HG02852 (cell line): ENCODE measurements around the gene CCNJL.
A peak's percentile ranks its signal among the peaks of the same experiment; 100 is the strongest.
"Not testable (repeated sequence)": the region's sequence is repeated elsewhere in the genome, so short reads cannot be mapped to it uniquely, and the experiment has no call there.

Source experiments
- ATAC-seq: cut with Tn5 transposase; IDR thresholded peaks from one replicate; pipeline ENCODE4 v1.9.1; 2021; ENCODE audit warnings: mild to moderate bottlenecking, moderate library complexity; ENCODE audit not compliant: unreplicated experiment

CCNJL gene

DNA sequence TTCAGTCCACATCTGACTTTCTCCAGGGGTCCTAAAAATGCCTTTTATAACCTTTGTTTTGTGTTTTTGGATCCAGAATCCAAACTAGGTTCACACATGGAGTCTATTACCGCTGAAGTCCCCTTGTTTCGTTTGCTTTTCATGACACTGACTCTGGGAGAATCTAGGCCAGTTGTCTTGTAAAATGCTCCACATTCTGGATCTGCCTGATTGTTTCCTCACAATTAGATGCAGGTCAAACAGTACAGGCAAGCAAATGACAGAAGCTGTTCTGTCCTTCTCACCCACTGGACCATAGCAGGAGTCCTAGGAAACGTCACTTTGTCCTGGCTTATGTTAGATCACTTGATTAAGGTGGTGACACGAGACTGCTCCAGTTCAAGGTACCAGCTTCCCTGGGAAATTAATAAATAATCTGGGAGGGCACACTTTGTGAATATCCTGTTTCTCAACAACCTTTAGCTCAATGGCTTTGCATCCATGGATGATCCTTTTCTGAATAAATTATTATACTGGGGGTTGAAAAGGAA, 49.0 kb downstream of the CCNJL start:
- ATAC-seq, result no peak

- ATAC-seq, result no peak
These were observed 50.0 kb downstream of the CCNJL start for GRCh38 chr5:160262151-160263074.

- peak; percentile 73 for ATAC-seq
These were observed 51.2 kb downstream of the CCNJL start for GRCh38 chr5:160260881-160261815.

DNA sequence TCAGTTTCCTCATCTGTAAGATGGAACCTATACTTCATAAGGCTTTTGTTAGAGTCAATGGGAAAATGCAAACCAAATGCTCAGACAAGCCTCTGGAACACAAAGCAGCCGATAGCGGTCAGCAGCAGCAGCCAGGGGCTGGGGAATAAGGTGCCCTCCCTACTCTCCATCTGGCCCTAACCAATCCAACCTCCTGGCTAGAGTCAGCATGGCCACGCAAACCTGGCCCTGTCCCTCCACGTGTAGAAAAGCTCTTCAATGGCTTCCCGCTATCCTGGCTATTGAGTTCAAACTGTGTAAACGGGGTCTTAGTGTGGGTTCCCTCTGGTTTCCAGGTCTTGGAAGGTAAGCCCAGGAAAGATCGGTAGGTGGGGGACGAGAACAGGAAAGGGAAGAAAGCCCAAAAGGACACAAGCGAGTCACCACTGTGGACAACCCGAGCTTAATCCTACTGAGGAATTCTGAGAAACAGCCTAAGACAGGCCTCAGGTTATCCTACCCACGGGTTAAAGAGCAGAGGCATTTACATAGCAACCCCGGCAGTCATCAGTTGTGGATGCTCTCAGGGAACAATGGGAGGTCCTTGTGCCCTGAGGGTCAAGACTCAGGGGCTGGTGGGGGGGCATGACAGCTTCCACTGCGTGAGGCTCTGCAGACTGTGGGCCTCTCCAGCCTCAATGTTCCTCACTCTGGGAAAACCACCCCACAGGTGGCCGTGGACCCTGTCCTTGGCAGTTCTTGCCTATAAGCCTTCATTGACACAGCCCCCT, 52.2 kb downstream of the CCNJL start:
- no peak for ATAC-seq

DNA sequence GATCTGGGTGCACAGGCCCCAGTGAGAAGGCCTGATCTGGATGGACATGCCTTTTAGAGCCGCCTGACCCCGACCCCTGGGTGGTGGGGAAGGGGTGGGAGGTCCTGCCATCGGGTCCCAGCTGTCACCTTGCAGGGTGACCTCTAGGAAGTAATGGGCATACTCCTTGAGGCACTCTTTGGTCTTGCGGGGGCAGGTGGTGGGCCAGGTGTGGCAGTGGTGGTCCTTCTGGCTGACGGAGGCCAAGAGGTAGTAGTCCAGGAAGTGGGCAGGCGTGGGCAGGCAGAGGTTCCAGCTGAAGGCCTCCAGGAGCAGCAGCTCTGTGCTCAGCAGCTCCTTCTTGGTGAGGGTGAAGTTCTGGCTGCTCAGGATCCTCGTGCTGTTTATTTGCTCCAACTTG, 53.0 kb downstream of the CCNJL start:
- no peak for ATAC-seq

DNA sequence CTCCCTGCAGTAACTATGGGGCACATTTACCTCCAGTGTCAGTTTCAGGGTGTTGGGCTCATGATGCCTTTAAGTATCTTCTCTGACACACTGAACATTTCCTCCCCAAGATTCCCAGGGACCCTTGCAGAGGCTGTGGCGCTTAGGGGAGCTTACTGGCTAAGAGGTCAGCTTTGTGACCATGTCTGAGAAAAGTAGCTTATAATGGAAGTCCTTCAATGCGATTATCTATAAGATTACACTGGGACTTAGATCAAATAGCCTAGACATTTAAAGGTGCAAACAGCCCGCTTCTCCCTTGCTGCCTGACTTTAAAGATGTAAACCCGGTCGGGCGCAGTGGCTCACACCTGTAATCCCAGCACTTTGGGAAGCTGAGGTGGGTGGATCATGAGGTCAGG, 57.7 kb downstream of the CCNJL start:
- no peak for ATAC-seq

- ATAC-seq, result no peak
These were observed 58.9 kb downstream of the CCNJL start for GRCh38 chr5:160253441-160253840.

DNA sequence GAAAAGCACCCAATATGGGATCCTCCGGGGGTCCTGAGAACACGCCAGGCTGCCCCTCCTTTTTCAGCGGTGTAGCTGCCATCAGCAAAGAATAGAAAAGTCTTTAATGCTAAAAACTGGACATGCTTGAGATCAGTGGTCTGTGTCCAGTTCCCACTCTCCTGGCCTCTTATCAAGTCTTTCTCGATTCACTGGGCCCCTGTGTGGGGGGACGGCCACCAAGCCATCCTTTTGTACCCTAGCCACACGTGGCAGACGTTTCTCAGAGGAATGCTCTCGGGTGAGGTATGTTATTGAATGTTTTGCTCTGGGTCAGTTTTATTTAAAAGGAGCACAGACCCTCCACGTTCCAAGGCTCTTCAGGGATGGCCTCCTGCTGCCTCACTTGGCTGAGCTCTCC, 59.4 kb downstream of the CCNJL start:
- ATAC-seq, result no peak

DNA sequence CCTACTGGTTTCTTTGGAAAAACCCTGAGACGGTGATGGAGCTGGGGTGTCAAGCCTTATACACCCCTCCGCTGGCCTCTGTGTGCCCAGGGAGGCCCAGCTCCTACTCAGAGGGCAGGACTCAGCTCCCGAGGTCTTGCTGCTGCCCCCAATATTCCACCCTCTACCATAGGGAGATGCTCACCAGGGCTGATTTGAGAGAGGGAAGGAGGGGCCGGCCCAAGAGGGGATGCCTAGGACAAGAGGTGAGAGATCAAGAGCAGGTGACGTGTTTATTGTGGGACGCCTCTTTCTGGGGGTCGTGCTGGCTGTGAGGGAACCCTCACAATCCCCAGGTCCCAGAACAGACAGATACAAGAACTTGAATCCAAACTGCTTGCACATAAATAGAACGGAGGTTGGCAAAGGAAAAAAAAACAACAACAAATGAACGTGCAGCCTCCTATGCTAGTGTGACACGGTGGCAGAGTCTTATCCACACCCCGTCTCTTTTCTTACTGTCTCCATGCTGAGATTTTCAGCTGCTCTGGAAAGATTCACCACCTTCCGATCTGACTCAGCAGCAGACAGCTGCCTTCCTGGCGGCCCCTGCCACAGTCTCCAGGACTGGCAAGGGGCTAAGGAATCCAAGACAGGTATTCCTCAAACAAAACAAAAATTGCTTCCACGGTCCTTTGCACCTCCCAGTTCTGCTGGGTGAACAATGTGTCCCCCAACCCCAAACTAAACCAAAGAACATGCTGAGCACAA, 60.8 kb downstream of the CCNJL start:
- no peak for ATAC-seq

DNA sequence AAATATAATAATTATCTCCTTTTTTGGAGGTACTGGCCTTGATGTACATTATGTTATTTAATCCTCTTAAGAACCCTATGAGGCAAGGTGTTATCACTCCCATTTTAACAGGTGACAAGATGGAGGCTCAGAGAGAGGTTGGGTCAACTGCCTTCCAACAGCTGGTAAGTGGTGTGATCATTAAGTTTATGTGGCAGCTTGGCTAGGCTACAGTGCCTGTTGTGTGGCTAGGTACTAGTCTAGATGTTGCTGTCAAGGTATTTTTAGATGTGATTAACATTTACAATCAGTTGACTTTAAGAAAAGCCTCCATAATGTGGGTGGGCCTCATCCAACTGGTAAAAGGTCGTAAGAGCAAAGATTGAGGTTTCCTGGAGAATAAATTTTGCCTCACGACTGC, 61.5 kb downstream of the CCNJL start:
- ATAC-seq, result no peak

- ATAC-seq, result no peak
These were observed 62.1 kb downstream of the CCNJL start for GRCh38 chr5:160250226-160250625.

- ATAC-seq, result not testable (repeated sequence)
These were observed 62.8 kb downstream of the CCNJL start for GRCh38 chr5:160249570-160249969.

GRCh38 chr5:160245506-160246086, 66.8 kb downstream of the CCNJL start:
- ATAC-seq, result no peak

- no peak for ATAC-seq
These were observed 70.2 kb downstream of the CCNJL start for GRCh38 chr5:160242145-160242544.

DNA sequence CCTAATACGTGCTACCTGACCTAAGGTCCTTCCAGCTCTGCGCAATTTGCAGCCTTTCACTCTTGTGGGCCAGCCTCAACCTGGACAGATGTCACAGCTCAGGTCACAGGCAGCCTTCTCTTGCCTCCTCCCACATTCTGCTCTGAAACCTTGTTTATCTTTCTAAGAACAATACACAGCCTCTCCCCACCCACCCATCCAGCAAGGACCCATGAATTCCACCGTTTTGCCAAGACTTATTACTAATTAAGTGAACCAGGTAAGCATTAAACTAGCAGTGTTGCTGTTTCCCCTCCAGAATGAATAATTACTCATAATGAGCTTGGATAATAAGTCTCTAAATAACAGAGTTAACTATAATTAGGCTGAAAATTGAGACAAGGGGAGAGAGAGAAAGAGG, 72.0 kb downstream of the CCNJL start:
- ATAC-seq, result no peak

GRCh38 chr5:160237571-160238093, 74.7 kb downstream of the CCNJL start:
- ATAC-seq, result no peak

DNA sequence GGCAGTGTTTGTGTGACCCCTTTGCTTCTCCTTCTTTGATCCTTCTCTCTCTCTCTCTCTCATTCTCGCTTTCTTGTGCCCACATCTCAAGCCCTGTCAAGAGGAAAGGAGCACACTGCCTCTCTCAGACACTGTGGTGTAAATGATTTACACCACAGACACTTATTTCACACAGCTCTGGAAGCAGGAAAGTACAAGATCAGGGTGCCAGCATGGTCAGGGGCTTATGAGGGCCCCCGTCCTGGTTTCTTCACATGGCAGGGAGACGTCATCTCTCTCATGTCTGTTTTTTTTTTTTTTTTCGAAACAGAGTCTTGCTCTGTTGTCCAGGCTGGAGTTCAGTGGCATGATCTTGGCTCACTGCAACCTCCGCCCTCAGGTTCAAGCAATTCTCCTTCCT, 76.6 kb downstream of the CCNJL start:
- no peak for ATAC-seq

GRCh38 chr5:160233215-160233614, 79.1 kb downstream of the CCNJL start:
- peak; percentile 41 for ATAC-seq

DNA sequence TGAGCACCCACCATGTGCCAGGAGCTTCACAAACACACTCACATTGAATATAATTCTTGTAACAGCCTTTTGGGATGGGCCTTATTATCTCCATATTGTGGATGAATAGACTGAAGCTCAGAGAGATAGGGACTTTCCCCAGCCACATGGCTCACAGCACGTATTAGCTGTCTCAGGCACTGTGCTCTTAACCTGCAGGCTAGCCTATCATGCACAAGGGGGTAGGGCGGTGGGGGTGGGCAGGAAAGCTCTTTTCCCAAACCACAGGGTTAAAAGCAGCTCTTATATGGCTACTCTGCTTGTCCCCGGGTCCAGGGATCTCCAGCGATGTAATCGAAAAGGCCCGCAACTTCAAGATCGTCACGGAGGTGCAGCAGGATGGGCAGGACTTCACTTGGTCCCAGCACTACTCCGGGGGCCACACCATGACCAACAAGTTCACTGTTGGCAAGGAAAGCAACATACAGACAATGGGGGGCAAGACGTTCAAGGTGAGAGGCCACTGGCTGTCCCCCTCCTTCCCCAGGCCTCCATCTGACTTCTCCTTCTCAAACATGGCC, 80.5 kb downstream of the CCNJL start:
- no peak for ATAC-seq
